Measurements from ENCODE around the gene AP3S1.
"Not testable (repeated sequence)": the region's sequence is repeated elsewhere in the genome, so short reads cannot be mapped to it uniquely, and the experiment has no call there.

The AP3S1 gene

GRCh38 chr5:115869256-115869795 is 27.6 kb downstream of the AP3S1 start:
- DNase-seq (ENCODE audit: low read depth in 2 of 2), result no peak

GRCh38 chr5:115872447-115872846 is 30.7 kb downstream of the AP3S1 start:
- DNase-seq (ENCODE audit: low read depth in 2 of 2), result no peak

GRCh38 chr5:115873392-115873791 is 31.7 kb downstream of the AP3S1 start:
- DNase-seq (ENCODE audit: low read depth in 2 of 2), result no peak

GRCh38 chr5:115875447-115875846 is 33.7 kb downstream of the AP3S1 start:
- DNase-seq (ENCODE audit: low read depth in 2 of 2), result no peak

DNA sequence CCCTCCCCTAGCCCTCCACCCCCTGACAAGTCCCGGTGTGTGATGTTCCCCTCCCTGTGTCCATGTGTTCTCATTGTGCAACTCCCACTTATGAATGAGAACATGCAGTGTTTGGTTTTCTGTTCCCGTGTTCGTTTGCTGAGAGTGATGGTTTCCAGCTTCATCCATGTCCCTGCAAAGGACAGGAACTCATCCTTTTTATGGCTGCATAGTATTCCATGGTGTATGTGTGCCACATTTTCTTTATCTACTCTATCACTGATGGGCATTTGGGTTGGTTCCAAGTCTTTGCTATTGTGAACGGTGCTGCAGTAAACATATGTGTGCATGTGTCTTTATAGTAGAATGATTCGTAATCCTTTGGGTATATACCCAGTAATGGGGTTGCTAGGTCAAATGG is 35.6 kb downstream of the AP3S1 start:
- not testable (repeated sequence) for DNase-seq (ENCODE audit: low read depth in 2 of 2)

DNA sequence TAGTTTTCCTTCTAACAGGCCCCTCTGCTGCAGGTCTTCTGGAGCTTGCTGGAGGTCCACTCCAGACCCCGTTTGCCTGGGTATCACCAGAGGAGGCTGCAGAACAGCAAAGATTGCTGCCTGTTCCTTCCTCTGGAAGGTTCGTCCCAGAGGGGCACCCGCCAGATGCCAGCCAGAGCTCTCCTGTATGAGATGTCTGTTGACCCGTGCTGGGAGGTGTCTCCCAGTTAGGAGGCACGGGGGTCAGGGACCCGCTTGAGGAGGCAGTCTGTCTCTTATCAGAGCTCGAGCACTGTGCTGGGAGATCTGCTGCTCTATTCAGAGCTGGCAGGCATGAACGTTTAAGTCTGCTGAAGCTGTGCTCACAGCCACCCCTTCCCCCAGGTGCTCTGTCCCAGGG is 40.7 kb downstream of the AP3S1 start:
- not testable (repeated sequence) for DNase-seq (ENCODE audit: low read depth in 2 of 2)

- DNase-seq (ENCODE audit: low read depth in 2 of 2), result no peak
These were observed 43.0 kb downstream of the AP3S1 start for GRCh38 chr5:115884704-115885103.

DNA sequence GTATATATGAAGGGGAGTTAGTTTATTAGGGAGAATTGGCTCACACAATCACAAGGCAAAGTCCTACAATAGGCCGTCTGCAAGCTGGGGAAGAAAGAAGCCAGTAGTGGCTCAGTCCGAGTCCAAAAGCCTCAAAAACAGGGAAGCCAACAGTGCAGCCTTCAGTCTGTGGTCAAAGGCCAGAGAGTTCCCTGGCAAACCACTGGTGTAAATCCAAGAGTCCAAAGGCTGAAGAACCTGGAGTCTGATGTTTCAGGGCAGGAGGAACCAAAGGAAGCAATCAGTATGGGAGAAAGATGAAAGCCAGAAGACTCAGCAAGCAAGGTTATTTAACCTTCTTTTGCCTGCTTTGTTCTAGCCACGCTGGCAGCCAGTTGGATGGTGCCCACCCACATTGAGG is 43.5 kb downstream of the AP3S1 start:
- DNase-seq (ENCODE audit: low read depth in 2 of 2), result not testable (repeated sequence)

DNA sequence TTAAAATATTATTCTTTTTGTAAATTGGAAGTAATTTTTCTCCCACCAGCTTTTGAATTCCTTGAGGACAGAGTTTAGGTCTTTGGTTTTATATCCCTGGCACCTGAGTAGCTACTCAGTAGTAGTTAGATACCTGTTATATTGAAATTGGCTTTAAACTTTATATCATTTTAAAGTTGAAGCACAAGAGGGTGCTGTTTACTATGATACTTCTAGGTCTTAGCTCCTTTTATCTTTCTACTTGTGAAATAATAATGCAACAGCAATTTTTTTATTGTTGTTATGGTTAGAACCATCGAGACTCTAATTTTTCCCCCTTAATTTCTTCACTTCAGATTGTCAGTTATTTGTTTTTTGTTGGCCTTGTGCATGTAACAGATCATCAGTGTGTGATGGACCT is 46.3 kb downstream of the AP3S1 start:
- no peak for DNase-seq (ENCODE audit: low read depth in 2 of 2)

GRCh38 chr5:115892021-115892420 is 50.3 kb downstream of the AP3S1 start:
- DNase-seq (ENCODE audit: low read depth in 2 of 2), result no peak

- DNase-seq (ENCODE audit: low read depth in 2 of 2), result no peak
These were observed 52.6 kb downstream of the AP3S1 start for GRCh38 chr5:115894342-115894741.

DNA sequence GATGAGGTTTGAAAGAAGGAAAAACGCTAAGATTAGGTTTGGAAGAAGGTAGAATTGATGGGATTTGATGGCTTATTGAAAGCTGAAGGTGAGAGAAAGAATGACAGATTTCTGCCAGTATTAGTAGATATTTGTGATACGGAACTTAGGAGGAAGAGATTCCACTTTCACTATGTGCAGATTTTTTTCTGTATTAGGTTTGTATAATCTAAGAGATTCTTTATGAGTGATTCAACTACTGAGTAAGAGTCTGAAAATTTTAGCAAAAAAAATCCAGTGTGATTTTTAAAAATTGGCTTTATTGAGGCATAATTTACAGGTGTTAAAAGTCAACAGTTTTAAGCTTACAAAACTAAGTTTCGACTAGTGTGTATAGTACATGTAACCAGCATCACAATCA is 54.1 kb downstream of the AP3S1 start:
- DNase-seq (ENCODE audit: low read depth in 2 of 2), result no peak

- DNase-seq (ENCODE audit: low read depth in 2 of 2), result no peak
These were observed 56.9 kb downstream of the AP3S1 start for GRCh38 chr5:115898656-115899055.

- no peak for DNase-seq (ENCODE audit: low read depth in 2 of 2)
These were observed 65.4 kb downstream of the AP3S1 start for GRCh38 chr5:115907177-115907576.

- not testable (repeated sequence) for DNase-seq (ENCODE audit: low read depth in 2 of 2)
These were observed 72.1 kb downstream of the AP3S1 start for GRCh38 chr5:115913623-115914400.

DNA sequence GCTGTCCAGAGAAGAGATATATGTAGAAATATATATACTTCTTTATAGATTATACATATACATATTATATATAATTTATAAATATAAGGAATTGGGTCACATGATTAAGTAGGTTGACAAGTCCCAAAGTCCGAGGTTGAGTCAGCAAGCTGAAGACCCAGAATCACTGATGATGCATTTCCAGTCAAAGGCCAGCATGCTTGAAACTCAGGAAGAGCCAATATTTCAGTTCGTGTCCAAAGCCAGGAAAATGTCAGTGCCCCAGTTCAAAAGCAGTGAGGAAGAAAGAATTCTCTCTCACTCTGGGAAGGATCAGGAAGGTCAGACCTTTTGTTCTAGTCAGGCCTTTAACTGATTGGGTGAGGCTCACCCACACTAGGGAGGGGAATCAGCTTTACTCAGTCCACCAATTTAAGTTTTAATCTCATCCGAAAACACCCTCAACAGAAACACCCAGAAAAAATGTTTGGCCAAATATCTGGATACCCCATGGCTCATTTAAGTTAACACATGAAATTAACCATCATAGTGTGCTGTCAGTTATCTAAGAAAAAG is 78.5 kb downstream of the AP3S1 start:
- no peak for DNase-seq (ENCODE audit: low read depth in 2 of 2)

DNA sequence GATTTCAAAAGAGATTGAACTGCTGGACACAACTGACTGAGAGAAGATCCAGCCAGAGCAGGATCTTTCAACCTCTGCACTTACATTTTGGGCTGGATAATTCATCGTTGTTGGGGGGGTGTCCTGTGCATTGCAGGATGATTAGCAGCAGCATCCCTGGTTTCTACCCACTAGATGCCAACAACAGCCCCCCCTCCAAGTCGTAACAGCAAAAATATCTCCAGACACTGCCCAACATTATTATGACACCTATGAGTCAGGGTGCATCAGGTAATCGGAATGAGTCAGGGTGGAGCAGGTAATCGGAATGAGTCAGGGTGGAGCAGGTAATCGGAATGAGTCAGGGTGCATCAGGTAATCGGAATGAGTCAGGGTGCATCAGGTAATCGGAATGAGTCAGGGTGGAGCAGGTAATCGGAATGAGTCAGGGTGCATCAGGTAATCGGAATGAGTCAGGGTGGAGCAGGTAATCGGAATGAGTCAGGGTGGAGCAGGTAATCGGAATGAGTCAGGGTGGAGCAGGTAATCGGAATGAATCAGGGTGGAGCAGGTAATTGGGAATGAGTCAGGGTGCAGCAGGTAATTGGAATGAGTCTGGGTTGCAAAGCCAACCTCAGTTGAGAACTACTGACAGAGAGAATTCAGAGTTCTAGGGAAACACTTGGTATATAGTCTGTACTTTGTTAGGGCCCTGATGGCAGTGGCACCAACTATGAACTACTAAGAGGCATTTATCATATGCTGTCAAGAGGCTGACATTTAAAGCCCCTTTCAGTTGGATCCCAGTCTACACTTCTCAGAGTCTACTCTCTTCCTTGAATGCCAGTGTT is 87.1 kb downstream of the AP3S1 start:
- DNase-seq (ENCODE audit: low read depth in 2 of 2), result not testable (repeated sequence)

DNA sequence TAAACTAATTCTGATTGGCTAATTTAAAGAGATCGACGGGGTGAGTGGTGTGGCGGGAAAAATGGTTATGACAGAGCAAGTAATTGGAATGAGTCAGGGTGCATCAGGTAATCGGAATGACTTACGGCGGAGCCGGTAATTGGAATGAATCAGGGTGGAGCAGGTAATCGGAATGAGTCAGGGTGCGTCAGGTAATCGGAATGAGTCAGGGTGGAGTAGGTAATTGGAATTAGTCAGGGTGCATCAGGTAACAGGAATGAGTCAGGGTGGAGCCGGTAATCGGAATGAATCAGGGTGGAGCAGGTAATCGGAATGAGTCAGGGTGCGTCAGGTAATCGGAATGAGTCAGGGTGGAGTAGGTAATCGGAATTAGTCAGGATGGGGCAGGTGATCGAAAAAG is 88.4 kb downstream of the AP3S1 start:
- not testable (repeated sequence) for DNase-seq (ENCODE audit: low read depth in 2 of 2)

- no peak for DNase-seq (ENCODE audit: low read depth in 2 of 2)
These were observed 89.0 kb downstream of the AP3S1 start for GRCh38 chr5:115930630-115931337.

DNA sequence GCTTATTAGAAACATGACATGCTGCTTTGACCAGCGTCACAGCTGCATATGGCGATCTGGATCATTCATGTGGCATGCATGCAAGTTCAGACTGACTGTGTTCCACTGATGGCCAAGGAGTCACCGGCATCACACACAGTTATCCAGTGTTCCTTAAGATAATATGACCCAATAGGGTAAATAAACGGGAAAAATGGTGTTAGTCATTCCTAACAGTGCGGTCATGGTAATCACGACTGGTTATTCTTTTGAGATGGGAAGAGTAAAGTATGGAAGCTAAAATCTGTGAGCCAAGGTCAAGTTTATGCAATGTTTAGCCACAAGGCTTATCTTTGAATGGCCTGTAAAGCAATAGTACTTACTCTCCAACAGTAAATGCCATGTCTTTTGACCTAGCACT is 91.3 kb downstream of the AP3S1 start:
- no peak for DNase-seq (ENCODE audit: low read depth in 2 of 2)

GRCh38 chr5:115934388-115934974 is 92.7 kb downstream of the AP3S1 start:
- DNase-seq (ENCODE audit: low read depth in 2 of 2), result no peak

All from stimulated activated CD4-positive, alpha-beta T cell treated with anti-CD3 and anti-CD28 coated beads, Interleukin-4, amount 100 ng/mL, for 48 hours (primary cell).